Measurements from ENCODE around the gene ABHD3.
"Not testable (repeated sequence)": the region's sequence is repeated elsewhere in the genome, so short reads cannot be mapped to it uniquely, and the experiment has no call there.

Gene ABHD3

GRCh38 chr18:21638822-21639221 lies 65.8 kb downstream of the ABHD3 start:
- ATAC-seq (ENCODE audit: low read depth) (no peak), DNase-seq (ENCODE audit: low spot score) (no peak)
- TF ChIP-seq, protein P1, sequence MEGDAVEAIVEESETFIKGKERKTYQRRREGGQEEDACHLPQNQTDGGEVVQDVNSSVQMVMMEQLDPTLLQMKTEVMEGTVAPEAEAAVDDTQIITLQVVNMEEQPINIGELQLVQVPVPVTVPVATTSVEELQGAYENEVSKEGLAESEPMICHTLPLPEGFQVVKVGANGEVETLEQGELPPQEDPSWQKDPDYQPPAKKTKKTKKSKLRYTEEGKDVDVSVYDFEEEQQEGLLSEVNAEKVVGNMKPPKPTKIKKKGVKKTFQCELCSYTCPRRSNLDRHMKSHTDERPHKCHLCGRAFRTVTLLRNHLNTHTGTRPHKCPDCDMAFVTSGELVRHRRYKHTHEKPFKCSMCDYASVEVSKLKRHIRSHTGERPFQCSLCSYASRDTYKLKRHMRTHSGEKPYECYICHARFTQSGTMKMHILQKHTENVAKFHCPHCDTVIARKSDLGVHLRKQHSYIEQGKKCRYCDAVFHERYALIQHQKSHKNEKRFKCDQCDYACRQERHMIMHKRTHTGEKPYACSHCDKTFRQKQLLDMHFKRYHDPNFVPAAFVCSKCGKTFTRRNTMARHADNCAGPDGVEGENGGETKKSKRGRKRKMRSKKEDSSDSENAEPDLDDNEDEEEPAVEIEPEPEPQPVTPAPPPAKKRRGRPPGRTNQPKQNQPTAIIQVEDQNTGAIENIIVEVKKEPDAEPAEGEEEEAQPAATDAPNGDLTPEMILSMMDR (IDR thresholded peaks at IDR 0.05; ENCODE audit: poor library complexity, severe bottlenecking), result no peak
- no peak overlapping the region for H3K27ac ChIP-seq (ENCODE audit: poor library complexity, severe bottlenecking)
- H3K4me3 ChIP-seq (ENCODE audit: severe bottlenecking), result no peak overlapping the region
- H3K9me3 ChIP-seq (ENCODE audit: severe bottlenecking), result no peaks in the 10 kb centered on the region
- peaks cover 22% of the 10 kb centered on the region for H3K36me3 ChIP-seq (ENCODE audit: low read depth)
- H3K4me1 ChIP-seq (ENCODE audit: insufficient read depth, poor library complexity, severe bottlenecking), result peaks cover 14% of the 10 kb centered on the region
- H3K27me3 ChIP-seq (ENCODE audit: insufficient read depth, poor library complexity, severe bottlenecking), result no peaks in the 10 kb centered on the region

DNA sequence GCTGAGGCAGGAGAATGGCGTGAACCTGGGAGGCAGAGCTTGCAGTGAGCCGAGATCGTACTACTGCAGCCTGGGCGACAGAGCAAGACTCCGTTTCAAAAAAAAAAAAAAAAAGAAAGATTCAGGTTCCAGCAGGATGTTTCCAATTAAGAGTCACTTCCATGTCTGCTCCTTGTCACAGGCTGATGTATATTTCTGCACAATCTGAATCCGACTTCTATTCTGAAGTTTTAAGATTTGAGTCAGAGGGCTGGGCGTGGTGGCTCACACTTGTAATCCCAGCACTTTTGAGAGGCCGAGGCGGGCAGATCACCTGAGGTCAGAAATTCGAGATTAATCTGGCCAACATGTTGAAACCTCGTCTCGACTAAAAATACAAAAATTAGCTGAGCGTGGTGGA lies 67.8 kb downstream of the ABHD3 start:
- ATAC-seq (ENCODE audit: low read depth), result no peak
- Histone ChIP-seq H3K4me3 (ENCODE audit: severe bottlenecking) (no peak overlapping the region), H3K27ac (ENCODE audit: poor library complexity, severe bottlenecking) (no peak overlapping the region), H3K4me1 (ENCODE audit: insufficient read depth, poor library complexity, severe bottlenecking) (peaks cover 14% of the 10 kb centered on the region), H3K36me3 (ENCODE audit: low read depth) (peaks cover 41% of the 10 kb centered on the region), H3K27me3 (ENCODE audit: insufficient read depth, poor library complexity, severe bottlenecking) (peaks cover 2% of the 10 kb centered on the region), H3K9me3 (ENCODE audit: severe bottlenecking) (no peaks in the 10 kb centered on the region)
- no peak for DNase-seq (ENCODE audit: low spot score)
- TF ChIP-seq, protein P1 (IDR thresholded peaks at IDR 0.05; ENCODE audit: poor library complexity, severe bottlenecking), result no peak

GRCh38 chr18:21634588-21635199 lies 69.9 kb downstream of the ABHD3 start:
- Histone ChIP-seq H3K4me3 (ENCODE audit: severe bottlenecking) (no peak overlapping the region), H3K27ac (ENCODE audit: poor library complexity, severe bottlenecking) (no peak overlapping the region), H3K4me1 (ENCODE audit: insufficient read depth, poor library complexity, severe bottlenecking) (peaks cover 14% of the 10 kb centered on the region), H3K27me3 (ENCODE audit: insufficient read depth, poor library complexity, severe bottlenecking) (peaks cover 2% of the 10 kb centered on the region), H3K9me3 (ENCODE audit: severe bottlenecking) (no peaks in the 10 kb centered on the region), H3K36me3 (ENCODE audit: low read depth) (peaks cover 55% of the 10 kb centered on the region)
- TF ChIP-seq, protein P1 (IDR thresholded peaks at IDR 0.05; ENCODE audit: poor library complexity, severe bottlenecking), result no peak
- ATAC-seq (ENCODE audit: low read depth) (no peak), DNase-seq (ENCODE audit: low spot score) (no peak)

GRCh38 chr18:21632393-21632792 lies 72.2 kb downstream of the ABHD3 start:
- no peak overlapping the region for H3K27ac ChIP-seq (ENCODE audit: poor library complexity, severe bottlenecking)
- H3K36me3 ChIP-seq (ENCODE audit: low read depth), result peaks cover 74% of the 10 kb centered on the region
- no peak overlapping the region for H3K4me3 ChIP-seq (ENCODE audit: severe bottlenecking)
- peaks cover 2% of the 10 kb centered on the region for H3K27me3 ChIP-seq (ENCODE audit: insufficient read depth, poor library complexity, severe bottlenecking)
- no peak for DNase-seq (ENCODE audit: low spot score)
- ATAC-seq (ENCODE audit: low read depth), result no peak
- H3K4me1 ChIP-seq (ENCODE audit: insufficient read depth, poor library complexity, severe bottlenecking), result peaks cover 3% of the 10 kb centered on the region
- no peaks in the 10 kb centered on the region for H3K9me3 ChIP-seq (ENCODE audit: severe bottlenecking)
- TF ChIP-seq, protein P1 (IDR thresholded peaks at IDR 0.05; ENCODE audit: poor library complexity, severe bottlenecking), result peak; percentile 27

- Histone ChIP-seq H3K27ac (ENCODE audit: poor library complexity, severe bottlenecking) (no peak overlapping the region), H3K4me1 (ENCODE audit: insufficient read depth, poor library complexity, severe bottlenecking) (peaks cover 3% of the 10 kb centered on the region), H3K4me3 (ENCODE audit: severe bottlenecking) (no peak overlapping the region), H3K36me3 (ENCODE audit: low read depth) (peaks cover 88% of the 10 kb centered on the region), H3K27me3 (ENCODE audit: insufficient read depth, poor library complexity, severe bottlenecking) (peaks cover 2% of the 10 kb centered on the region), H3K9me3 (ENCODE audit: severe bottlenecking) (no peaks in the 10 kb centered on the region)
- TF ChIP-seq, protein P1 (IDR thresholded peaks at IDR 0.05; ENCODE audit: poor library complexity, severe bottlenecking), result no peak
- DNase-seq (ENCODE audit: low spot score) (no peak), ATAC-seq (ENCODE audit: low read depth) (no peak)
Observed at GRCh38 chr18:21629089-21629832, 75.3 kb downstream of the ABHD3 start.

GRCh38 chr18:21621640-21622039 lies 82.9 kb downstream of the ABHD3 start:
- not testable (repeated sequence) for H3K27me3 ChIP-seq (ENCODE audit: insufficient read depth, poor library complexity, severe bottlenecking); ATAC-seq (ENCODE audit: low read depth); H3K4me3 ChIP-seq (ENCODE audit: severe bottlenecking); DNase-seq (ENCODE audit: low spot score); H3K27ac ChIP-seq (ENCODE audit: poor library complexity, severe bottlenecking); H3K9me3 ChIP-seq (ENCODE audit: severe bottlenecking); H3K4me1 ChIP-seq (ENCODE audit: insufficient read depth, poor library complexity, severe bottlenecking)
- H3K36me3 ChIP-seq (ENCODE audit: low read depth), result peaks cover 95% of the 10 kb centered on the region
